GM21737 (cell line): Measurements from ENCODE around the gene ABCA7.

Experiments
- ATAC-seq: cut with Tn5 transposase; IDR thresholded peaks from one replicate; pipeline ENCODE4 v1.9.1; 2021; ENCODE audit warnings: mild to moderate bottlenecking, moderate library complexity; ENCODE audit not compliant: unreplicated experiment

Gene ABCA7

DNA sequence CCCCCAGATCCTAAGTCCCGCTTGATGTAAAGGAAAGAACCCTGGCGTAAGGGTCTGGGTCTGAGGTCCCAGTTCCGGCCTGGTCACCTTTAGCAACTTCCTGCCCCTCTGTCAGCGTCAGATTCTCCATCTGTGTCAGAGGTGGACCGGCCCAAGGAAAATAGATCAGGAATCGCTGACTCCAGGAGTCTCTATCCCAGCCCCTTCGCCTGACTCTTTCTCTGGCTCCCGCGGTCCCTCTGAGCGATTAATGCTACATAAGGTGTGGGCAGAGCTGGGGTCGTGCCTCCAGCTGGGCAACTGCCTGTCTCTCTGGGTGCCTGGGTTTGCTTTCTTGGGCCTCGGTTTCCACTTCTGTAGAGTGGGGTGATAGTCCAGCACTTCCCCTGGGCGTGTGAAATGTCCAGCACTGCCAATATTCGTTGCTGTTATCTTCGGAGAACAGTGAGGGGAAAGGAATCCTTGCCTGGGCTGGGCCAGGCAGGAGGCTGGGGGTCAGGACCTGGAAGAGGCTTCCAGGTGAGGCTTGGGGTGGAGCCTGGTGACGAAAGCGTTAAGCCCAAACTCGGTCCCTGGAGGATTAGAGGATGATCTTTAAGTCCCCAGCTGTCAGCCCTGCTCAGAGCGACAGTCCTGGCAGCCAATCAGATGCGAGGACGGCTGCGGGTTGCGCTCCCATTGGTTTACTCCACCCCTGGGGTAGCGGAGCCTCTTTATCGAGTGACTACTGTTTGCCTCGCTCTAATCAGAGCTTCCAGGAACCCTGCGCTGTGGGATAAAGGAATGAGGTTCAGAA is 767 bp downstream of the ABCA7 start:
- peak; percentile 33 for ATAC-seq

DNA sequence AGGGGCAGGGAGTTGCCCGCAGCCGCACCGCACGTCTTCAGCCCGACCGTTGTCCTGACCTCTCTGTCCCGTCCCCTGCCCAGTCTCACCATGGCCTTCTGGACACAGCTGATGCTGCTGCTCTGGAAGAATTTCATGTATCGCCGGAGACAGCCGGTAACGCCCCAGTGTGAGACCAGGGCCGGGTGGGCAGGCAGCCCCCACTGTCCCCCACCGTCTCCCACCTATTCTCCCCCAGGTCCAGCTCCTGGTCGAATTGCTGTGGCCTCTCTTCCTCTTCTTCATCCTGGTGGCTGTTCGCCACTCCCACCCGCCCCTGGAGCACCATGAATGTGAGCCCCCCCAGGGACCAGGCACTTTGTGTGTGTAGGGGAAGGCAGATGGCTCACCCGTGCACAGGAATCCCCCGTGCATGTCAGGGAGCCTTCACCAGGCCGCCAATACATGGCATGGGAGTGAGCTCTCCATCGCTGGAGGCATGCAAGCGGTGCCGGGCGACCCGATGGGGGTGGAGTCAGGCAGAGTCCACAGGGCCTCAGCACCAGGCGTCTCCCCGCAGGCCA is 1.4 kb downstream of the ABCA7 start:
- ATAC-seq, result no peak

DNA sequence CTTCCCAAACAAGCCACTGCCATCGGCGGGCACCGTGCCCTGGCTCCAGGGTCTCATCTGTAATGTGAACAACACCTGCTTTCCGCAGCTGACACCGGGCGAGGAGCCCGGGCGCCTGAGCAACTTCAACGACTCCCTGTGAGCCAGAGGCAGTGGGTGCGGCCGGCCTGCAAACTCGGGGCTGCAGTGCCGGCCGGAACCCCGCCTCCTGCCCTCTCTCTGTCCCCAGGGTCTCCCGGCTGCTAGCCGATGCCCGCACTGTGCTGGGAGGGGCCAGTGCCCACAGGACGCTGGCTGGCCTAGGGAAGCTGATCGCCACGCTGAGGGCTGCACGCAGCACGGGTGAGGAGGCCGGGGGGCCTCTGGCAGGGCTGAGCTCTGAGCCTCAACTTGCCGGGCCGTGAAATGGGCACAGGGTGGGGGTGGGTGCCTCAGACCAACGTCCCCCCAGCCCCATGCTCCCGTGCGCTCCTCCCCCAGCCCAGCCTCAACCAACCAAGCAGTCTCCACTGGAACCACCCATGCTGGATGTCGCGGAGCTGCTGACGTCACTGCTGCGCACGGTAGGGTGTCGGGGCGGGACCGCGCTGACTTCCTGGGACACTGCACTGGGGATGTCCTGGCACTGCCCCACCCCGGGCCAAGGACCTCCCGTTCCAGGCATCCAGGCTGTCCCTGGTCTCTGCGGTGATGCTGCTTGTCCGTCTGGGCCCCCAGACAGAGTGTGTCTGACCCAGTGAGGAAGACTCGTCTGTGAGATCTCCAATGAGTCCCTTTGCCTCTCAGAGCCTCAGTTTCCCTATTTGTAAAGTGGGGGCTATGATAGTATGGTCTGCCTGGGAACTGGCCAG is 2.2 kb downstream of the ABCA7 start:
- ATAC-seq, result no peak

DNA sequence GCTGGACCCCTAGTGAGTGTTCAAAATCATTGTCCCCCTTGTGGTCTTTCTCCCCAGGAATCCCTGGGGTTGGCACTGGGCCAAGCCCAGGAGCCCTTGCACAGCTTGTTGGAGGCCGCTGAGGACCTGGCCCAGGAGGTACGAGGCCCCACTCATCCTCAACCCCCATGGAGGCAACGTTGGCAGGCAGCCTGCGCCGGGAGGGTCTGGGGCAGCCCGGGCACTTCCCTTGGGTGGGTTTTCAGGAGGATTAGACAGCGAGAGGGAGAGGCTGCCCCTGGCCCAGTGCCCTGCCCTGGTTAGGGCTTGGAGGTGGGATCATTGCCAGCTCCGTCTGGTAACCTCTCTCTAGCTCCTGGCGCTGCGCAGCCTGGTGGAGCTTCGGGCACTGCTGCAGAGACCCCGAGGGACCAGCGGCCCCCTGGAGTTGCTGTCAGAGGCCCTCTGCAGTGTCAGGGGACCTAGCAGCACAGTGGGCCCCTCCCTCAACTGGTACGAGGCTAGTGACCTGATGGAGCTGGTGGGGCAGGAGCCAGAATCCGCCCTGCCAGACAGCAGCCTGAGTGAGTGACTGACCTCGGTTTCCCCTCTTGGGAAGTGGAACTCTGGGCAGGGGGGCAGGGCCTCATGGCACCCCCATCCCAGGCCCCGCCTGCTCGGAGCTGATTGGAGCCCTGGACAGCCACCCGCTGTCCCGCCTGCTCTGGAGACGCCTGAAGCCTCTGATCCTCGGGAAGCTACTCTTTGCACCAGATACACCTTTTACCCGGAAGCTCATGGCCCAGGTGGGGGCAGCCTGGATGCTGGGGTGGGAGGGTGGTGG is 3.0 kb downstream of the ABCA7 start:
- no peak for ATAC-seq

DNA sequence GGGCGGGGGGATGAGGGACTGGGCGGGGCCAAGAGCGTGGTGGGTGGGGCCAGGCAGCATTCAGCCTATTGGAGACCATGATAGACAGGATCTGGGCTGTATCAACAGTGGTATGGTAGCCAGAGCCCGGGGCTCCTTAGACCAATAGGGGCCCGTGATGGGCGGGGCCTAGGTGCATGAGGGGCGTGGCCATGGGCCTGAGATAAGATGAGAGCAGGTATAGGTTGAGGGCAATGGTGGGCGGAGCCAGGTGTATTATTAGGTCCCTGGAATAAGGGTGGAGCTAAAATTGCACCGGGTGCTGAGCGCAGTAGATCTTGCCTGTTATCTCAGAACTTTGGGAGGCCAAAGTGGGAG is 5.3 kb downstream of the ABCA7 start:
- ATAC-seq, result no peak

DNA sequence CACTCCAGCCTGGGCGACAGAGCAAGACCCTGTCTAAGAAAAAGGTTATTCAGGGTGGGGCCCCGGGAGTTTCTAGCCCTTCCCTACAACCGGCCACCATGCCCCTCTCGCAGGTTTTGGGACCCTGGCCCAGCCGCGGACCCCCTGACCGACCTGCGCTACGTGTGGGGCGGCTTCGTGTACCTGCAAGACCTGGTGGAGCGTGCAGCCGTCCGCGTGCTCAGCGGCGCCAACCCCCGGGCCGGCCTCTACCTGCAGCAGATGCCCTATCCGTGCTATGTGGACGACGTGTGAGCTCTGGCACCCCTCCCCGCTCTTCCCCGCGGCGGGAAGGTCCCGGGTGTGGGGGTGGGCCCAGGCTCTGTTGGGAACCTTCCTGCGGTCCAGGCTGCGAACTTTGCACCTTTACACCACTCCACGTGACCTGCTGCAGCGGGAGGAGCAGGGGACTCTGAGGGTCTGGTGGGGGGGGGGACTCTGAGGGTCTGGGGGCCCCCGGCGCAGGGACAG is 6.3 kb downstream of the ABCA7 start:
- no peak for ATAC-seq

DNA sequence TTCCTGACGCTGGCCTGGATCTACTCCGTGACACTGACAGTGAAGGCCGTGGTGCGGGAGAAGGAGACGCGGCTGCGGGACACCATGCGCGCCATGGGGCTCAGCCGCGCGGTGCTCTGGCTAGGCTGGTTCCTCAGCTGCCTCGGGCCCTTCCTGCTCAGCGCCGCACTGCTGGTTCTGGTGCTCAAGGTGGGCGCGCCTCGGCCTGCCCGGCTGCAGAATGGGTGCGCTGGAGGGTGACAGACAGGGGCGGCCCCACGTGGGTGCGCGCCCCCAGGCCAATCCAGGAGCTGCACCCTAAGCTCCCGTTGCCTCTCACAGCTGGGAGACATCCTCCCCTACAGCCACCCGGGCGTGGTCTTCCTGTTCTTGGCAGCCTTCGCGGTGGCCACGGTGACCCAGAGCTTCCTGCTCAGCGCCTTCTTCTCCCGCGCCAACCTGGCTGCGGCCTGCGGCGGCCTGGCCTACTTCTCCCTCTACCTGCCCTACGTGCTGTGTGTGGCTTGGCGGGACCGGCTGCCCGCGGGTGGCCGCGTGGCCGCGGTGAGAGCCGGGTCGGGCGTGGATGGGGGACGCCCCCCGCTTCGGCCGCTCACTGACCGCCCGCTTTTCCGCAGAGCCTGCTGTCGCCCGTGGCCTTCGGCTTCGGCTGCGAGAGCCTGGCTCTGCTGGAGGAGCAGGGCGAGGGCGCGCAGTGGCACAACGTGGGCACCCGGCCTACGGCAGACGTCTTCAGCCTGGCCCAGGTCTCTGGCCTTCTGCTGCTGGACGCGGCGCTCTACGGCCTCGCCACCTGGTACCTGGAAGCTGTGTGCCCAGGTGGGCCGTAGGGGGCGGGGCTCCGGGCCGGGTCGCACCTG is 7.2 kb downstream of the ABCA7 start:
- no peak for ATAC-seq

DNA sequence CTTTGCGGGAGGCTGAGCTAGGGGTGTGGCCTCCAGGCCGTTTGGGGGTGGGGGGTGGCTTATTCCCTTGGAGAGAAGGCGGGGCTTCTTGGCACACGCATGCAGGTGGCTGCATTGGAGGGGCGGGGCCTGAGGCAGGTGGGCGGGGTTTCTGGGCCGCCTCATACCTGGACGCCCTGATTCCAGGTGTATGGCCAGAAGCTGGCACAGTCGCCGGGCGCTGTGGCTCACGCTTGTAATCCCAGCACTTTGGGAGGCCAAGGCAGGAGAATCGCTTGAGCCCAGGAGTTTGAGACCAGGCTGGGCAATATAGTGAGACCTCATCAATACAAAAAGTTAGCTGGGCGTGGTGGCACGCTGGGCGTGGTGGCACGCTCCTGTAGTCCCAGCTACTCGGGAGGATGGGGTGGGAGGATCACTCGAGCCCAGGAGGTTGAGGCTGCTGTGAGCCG is 7.8 kb downstream of the ABCA7 start:
- ATAC-seq, result no peak

DNA sequence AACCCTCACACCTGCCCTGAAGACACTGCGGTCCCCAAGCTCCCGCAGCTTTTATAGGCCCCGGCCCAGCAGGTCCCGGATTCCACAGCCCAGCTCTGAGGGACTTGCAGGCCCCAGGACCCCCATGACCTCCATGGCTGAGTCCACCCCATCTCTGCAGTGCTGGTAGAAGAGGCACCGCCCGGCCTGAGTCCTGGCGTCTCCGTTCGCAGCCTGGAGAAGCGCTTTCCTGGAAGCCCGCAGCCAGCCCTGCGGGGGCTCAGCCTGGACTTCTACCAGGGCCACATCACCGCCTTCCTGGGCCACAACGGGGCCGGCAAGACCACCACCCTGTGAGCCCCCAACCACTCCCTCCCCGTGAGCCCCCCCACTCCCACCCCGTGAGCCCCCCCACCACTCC is 9.2 kb downstream of the ABCA7 start:
- ATAC-seq, result no peak

DNA sequence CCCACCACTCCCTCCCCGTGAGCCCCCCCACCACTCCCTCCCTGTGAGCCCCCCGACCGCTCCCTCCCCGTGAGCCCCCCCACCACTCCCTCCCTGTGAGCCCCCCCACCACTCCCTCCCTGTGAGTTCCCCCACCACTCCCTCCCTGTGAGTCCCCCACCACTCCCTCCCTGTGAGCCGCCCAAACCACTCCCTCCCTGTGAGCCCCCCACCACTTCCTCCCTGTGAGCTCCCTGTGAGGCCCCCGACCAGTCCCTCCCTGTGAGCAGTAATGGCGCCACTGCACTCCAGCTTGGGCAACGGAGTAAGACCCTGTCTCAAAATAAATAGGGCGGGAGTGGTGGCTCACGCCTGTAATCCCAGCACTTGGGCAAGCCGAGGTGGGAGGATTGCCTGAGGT is 9.9 kb downstream of the ABCA7 start:
- ATAC-seq, result no peak

DNA sequence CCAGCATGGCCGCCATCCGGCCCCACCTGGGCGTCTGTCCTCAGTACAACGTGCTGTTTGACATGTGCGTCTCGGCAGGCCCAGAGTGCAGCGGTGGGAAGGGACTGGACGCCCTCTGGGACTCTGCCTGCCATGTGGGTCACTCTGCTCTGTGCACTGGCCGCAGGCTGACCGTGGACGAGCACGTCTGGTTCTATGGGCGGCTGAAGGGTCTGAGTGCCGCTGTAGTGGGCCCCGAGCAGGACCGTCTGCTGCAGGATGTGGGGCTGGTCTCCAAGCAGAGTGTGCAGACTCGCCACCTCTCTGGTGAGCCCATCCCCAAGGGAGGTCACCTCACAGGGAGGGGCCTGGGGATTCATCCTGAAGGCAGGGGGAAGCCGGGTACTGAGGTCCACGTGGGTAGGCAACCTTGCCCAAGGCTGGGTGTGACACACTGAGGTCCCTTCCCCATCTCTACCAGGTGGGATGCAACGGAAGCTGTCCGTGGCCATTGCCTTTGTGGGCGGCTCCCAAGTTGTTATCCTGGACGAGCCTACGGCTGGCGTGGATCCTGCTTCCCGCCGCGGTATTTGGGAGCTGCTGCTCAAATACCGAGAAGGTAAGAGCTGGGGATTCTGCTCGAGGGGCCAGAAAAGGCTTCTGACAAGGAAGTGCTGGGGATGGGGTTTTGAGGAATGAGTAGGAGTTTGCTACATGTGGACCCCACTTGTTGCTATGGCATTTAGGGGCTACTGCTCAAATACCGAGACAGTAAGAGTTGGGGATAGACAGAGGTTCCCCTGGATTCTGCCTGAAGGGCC is 11.3 kb downstream of the ABCA7 start:
- no peak for ATAC-seq

DNA sequence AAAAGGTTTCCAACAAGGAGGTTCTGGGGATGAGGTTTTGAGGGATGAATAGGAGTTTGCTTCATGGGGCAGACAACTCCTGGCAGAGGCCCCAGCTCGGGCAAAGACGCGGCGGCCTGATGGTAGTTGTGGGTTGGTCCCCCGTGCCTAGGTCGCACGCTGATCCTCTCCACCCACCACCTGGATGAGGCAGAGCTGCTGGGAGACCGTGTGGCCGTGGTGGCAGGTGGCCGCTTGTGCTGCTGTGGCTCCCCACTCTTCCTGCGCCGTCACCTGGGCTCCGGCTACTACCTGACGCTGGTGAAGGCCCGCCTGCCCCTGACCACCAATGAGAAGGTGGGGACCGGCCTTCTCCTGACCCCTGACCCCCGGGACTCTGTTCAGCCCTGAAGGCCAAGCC is 11.9 kb downstream of the ABCA7 start:
- no peak for ATAC-seq

DNA sequence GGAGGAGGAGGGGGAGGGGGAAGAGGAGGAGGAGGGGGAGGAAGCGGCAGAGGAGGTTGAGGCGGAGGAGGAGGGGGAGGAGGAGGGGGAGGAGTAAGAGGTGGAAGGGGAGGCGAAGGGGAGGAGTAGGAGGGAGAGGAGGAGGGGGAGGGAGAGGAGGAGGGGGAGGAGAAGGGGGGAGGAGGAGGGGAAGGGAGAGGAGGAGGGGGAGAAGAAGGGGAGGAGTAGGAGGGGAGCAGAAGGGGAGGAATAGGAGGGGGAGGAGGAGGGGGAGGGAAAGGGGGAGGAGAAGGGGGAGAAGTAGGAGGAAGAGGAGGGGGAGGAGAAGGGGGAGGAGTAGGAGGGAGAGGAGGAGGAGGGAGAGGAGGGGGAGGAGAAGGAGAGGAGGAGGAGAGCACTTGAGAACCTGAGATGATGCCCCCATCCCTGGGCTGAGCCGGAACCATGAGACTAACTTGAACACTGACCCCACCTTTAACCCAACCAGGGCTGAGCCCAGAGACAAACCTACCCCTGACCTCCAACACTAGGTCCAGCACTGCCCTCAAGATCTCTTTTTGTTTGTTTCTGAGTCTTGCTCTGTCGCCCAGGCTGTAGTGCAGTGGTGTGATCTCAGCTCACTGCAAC is 12.6 kb downstream of the ABCA7 start:
- ATAC-seq, result no peak

DNA sequence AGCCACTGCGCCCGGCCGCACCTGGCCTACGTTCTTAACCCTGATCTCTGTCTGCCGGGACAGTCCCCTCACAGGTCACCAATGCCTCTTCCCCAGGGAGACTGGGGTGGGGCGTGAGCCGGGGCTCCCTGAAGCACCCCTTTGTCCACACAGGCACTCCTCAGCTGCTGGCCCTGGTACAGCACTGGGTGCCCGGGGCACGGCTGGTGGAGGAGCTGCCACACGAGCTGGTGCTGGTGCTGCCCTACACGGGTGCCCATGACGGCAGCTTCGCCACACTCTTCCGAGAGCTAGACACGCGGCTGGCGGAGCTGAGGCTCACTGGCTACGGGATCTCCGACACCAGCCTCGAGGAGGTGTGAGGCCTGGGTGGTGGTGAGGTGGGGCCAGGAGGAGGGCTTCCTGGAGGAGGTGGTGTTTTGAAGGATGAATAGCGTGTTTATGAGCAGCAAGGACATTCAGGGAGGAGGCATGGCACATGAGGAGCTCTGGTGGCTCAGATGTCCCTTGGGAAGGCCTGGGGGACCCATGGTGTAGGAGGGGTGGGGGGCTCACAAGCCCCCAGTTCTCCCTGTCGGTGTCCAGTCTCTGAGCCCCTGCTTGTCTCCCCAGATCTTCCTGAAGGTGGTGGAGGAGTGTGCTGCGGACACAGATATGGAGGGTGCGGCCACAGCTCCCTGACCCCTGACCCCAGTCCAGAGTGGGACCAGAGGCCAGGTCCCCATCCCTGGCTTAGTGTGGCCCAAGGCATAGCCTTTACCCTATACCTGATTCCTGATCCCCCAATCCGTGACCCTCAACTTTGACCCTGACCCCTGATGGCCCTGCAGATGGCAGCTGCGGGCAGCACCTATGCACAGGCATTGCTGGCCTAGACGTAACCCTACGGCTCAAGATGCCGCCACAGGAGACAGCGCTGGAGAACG is 13.5 kb downstream of the ABCA7 start:
- ATAC-seq, result no peak

DNA sequence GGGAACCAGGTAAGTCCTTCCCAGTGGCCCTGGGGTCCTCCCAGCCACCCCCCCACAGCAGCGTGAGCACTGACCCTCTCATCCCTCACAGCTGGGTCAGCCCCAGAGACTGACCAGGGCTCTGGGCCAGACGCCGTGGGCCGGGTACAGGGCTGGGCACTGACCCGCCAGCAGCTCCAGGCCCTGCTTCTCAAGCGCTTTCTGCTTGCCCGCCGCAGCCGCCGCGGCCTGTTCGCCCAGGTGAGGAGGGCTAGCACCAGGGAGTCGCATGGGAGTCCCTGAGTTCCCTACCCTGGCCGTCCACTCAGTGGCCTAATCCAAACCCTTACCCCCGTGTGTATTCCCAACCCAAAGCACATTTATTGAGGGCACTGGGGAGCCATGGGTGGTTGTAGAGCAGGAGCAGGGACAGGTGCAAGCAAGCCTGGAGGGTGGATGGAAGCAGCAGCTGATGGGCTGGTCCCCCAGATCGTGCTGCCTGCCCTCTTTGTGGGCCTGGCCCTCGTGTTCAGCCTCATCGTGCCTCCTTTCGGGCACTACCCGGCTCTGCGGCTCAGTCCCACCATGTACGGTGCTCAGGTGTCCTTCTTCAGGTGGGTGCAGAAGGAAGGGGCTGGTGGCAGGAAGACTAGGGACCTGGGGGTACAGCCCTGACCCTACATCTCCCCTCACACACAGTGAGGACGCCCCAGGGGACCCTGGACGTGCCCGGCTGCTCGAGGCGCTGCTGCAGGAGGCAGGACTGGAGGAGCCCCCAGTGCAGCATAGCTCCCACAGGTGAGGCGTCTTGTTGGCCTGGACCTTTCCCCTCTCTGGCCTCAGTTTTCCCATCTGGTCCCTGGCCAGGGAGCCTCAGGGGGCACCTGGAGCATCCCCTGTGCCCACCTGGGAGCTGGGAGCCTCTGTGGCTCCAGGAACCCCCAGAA is 14.5 kb downstream of the ABCA7 start:
- ATAC-seq, result no peak

DNA sequence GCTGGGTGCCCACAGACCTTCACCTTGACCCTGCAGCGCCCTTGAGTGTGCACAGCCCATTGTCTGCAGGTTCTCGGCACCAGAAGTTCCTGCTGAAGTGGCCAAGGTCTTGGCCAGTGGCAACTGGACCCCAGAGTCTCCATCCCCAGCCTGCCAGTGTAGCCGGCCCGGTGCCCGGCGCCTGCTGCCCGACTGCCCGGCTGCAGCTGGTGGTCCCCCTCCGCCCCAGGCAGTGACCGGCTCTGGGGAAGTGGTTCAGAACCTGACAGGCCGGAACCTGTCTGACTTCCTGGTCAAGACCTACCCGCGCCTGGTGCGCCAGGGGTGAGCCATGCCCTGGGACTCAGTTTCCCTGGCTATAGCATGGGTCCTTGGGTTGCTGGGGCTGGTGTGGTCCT is 15.1 kb downstream of the ABCA7 start:
- no peak for ATAC-seq
